K562 (cell line): ENCODE results near the gene STUB1. TPM values are rescaled to one million over a fixed set of nuclear protein-coding genes. Genes with fewer than 3 reads are reported as not detected.

ENCODE experiments used
- ATAC-seq: fragments of 200-7000 bp; cut with Tn5 transposase; 3 replicates; pipeline ENCODE4 v1.9.1; 2020; ENCODE audit warnings: moderate library complexity
- BruUV-seq: library from RNA; stranded (reverse); fragments of 400-500 nt; replicated peaks from 2 replicates; lab custom pipeline; 2021; lab: Mats Ljungman, UMichigan
- CTCF ChIA-PET: fragments of 300-600 bp; formaldehyde crosslinking; extraction: SDS; loops from one replicate; lab custom pipeline; 2021; ENCODE audit warnings: low intra/inter-chr PET ratio; lab: Yijun Ruan, JAX
- POLR2A ChIA-PET: fragments of 300-600, 350-650 bp; sonication (Branson Sonifier 250); formaldehyde crosslinking; extraction: SDS; loops from one replicate; lab custom pipeline; 2021; ENCODE audit warnings: antibody characterized with exemption, inconsistent platforms; lab: Yijun Ruan, JAX
- DNase-seq, 4 experiments: peaks; one replicate each; pipeline versions ENCODE4 v3.0.0 to v3.0.0-alpha.2; 2011 to 2018; ENCODE audit warnings: low spot score in 3 of 4, mixed read lengths in 3 of 4; ENCODE audit errors: extremely low read depth in 1 of 4
- FAIRE-seq: peaks from 2 replicates; lab custom pipeline; 2011; peaks lifted over from hg19 to GRCh38; lab: Jason Lieb, UNC
- H2AFZ ChIP-seq: 2 replicates; pipeline ENCODE4 v1.6.0; 2011; ENCODE audit warnings: low read depth, low read length, control low read depth, inconsistent platforms
- H3K27ac ChIP-seq: fragments of 200-600 bp; 3 replicates; pipeline ENCODE4 v1.8.0; 2011; ENCODE audit warnings: low read depth, mild to moderate bottlenecking, control low read depth, inconsistent platforms, low read length, moderate library complexity, mixed read lengths; ENCODE audit errors: extremely low read depth
- H3K27me3 ChIP-seq, 2 experiments: fragments of 300-600 bp in 1 of 2; 2 replicates in 1 of 2; 3 replicates in 1 of 2; pipeline versions ENCODE4 v1.6.0 to v1.8.0; 2011; ENCODE audit warnings: inconsistent platforms in 2 of 2, low read length in 2 of 2, mild to moderate bottlenecking in 1 of 2, mixed read lengths in 1 of 2, moderate library complexity in 1 of 2; ENCODE audit not compliant: control insufficient read depth in 2 of 2, insufficient read depth in 2 of 2
- H3K36me3 ChIP-seq: fragments of 300-600 bp; 3 replicates; pipeline ENCODE4 v1.8.0; 2011; ENCODE audit warnings: mild to moderate bottlenecking, low read length, inconsistent platforms; ENCODE audit not compliant: control insufficient read depth, insufficient read depth
- H3K4me1 ChIP-seq, 2 experiments: fragments of 200-600 bp in 1 of 2; replicated peaks in 1 of 2; 2 replicates in 1 of 2; 3 replicates in 1 of 2; pipeline versions ENCODE4 v1.5.1 to v1.8.0; 2011; ENCODE audit warnings: inconsistent platforms in 2 of 2, low read length in 2 of 2, mild to moderate bottlenecking in 1 of 2, mixed read lengths in 1 of 2, moderate library complexity in 1 of 2; ENCODE audit not compliant: control insufficient read depth in 2 of 2, insufficient read depth in 2 of 2
- H3K4me2 ChIP-seq: 2 replicates; pipeline ENCODE4 v1.6.1; 2011; ENCODE audit warnings: low read length, control low read depth, inconsistent platforms, mixed read lengths; ENCODE audit not compliant: insufficient read depth
- H3K4me3 ChIP-seq: fragments of 200-600 bp; sonication (generic), shearing (Covaris generic); 2 replicates; pipeline ENCODE4 v1.5.1; 2016; ENCODE audit warnings: control low read depth, inconsistent platforms
- H3K79me2 ChIP-seq: fragments of 200-600 bp; 3 replicates; pipeline ENCODE4 v1.8.0; 2011; ENCODE audit warnings: low read length, inconsistent platforms; ENCODE audit not compliant: control insufficient read depth, insufficient read depth
- H3K9ac ChIP-seq, 2 experiments: 2 replicates each; pipeline versions ENCODE4 v1.6.0 to v1.6.1; 2011; ENCODE audit warnings: low read depth in 2 of 2, low read length in 2 of 2, control low read depth in 1 of 2, inconsistent platforms in 1 of 2, mild to moderate bottlenecking in 1 of 2, mixed read lengths in 1 of 2; ENCODE audit not compliant: insufficient read depth in 1 of 2
- H3K9me1 ChIP-seq: one replicate; pipeline ENCODE4 v1.6.0; 2011; ENCODE audit warnings: inconsistent platforms, mild to moderate bottlenecking, low read length, moderate library complexity; ENCODE audit not compliant: control insufficient read depth, insufficient read depth
- H3K9me3 ChIP-seq: replicated peaks from 2 replicates; pipeline ENCODE4 v1.5.1; 2011; ENCODE audit warnings: low read depth, low read length, inconsistent platforms; ENCODE audit not compliant: control insufficient read depth, insufficient read depth
- H4K20me1 ChIP-seq: replicated peaks from 2 replicates; pipeline ENCODE4 v1.6.1; 2011; ENCODE audit warnings: low read length, inconsistent platforms, mixed read lengths; ENCODE audit not compliant: control insufficient read depth, insufficient read depth
- ASH1L ChIP-seq: fragments of 450-650 bp; IDR thresholded peaks from 2 replicates; pipeline ENCODE4 v1.6.1; 2018; ENCODE audit warnings: borderline replicate concordance, mild to moderate bottlenecking, low read depth; ENCODE audit not compliant: partially characterized antibody
- CBX1 ChIP-seq: sonication (generic); IDR thresholded peaks from 2 replicates; pipeline ENCODE4 v1.6.1; 2016; ENCODE audit warnings: antibody characterized with exemption, low read depth, mild to moderate bottlenecking
- CBX2 ChIP-seq: fragments of 200-600 bp; sonication (generic); IDR thresholded peaks from one replicate; pipeline ENCODE4 v1.6.1; 2012; ENCODE audit warnings: mild to moderate bottlenecking, low read length, inconsistent platforms; ENCODE audit not compliant: insufficient read depth, poor library complexity, severe bottlenecking
- FOS ChIP-seq: IDR thresholded peaks from 3 replicates; pipeline ENCODE4 v1.6.1; 2011; ENCODE audit not compliant: insufficient read length; ENCODE audit errors: extremely low read depth
- MCM3 ChIP-seq: fragments of 450-650 bp; IDR thresholded peaks from 2 replicates; pipeline ENCODE4 v1.6.1; 2016
- POLR2G ChIP-seq: fragments of 200-400 bp; formaldehyde crosslinking; IDR thresholded peaks from 2 replicates; pipeline ENCODE4 v1.6.1; 2017; ENCODE audit warnings: low read depth, mild to moderate bottlenecking, antibody characterized with exemption, low read length, moderate library complexity
- PRMT5 ChIP-seq: sonication (generic); formaldehyde crosslinking; IDR thresholded peaks from 2 replicates; pipeline ENCODE4 v1.5.0; 2020; ENCODE audit warnings: missing genetic modification reagents
- RBM14 ChIP-seq: fragments of 200-400 bp; formaldehyde crosslinking; IDR thresholded peaks from 2 replicates; pipeline ENCODE4 v1.6.1; 2018; ENCODE audit warnings: low read depth, mild to moderate bottlenecking, low read length, moderate library complexity, borderline replicate concordance; ENCODE audit not compliant: insufficient read depth
- SAFB2 ChIP-seq: fragments of 200-400 bp; formaldehyde crosslinking; IDR thresholded peaks from 2 replicates; pipeline ENCODE4 v1.6.1; 2018; ENCODE audit warnings: borderline replicate concordance, low read length, low read depth, moderate library complexity; ENCODE audit not compliant: severe bottlenecking
- WHSC1 ChIP-seq: IDR thresholded peaks from one replicate; pipeline ENCODE4 v1.6.1; 2012; ENCODE audit warnings: low read length, control low read depth, inconsistent platforms
- XRCC4 ChIP-seq: IDR thresholded peaks from one replicate; pipeline ENCODE4 v1.6.1; 2011; ENCODE audit not compliant: insufficient read depth, insufficient read length; ENCODE audit errors: extremely low read depth
- ZFX ChIP-seq: sonication (generic); formaldehyde crosslinking; IDR thresholded peaks from 2 replicates; pipeline ENCODE4 v1.8.0; 2022; ENCODE audit warnings: mild to moderate bottlenecking, missing genetic modification reagents, moderate library complexity
- ZNF124 ChIP-seq: sonication (generic); formaldehyde crosslinking; IDR thresholded peaks from 2 replicates; pipeline ENCODE4 v1.8.1; 2022; ENCODE audit warnings: missing genetic modification reagents
- ZNF551 ChIP-seq: fragments of 250-450 bp; sonication (Bioruptor Pico); IDR thresholded peaks from 2 replicates; pipeline ENCODE4 v1.5.0; 2021; ENCODE audit warnings: mild to moderate bottlenecking, moderate library complexity
- WGBS: fragments of 100-300 bp; shearing (Covaris generic); methylation state at CpG from one replicate; pipeline ENCODE4 v1.1.6; 2016; ENCODE audit warnings: low coverage, mixed read lengths; ENCODE audit not compliant: insufficient coverage; ENCODE audit errors: missing lambda C conversion rate; 5-methylcytosine and 5-hydroxymethylcytosine counted together
- in situ Hi-C: fragments of 300-500 bp; cut with MboI; formaldehyde crosslinking; loops from 4 replicates; pipeline ENCODE4 v1.15.0; 2018; ENCODE audit warnings: inconsistent platforms, mixed read lengths
- intact Hi-C: fragments of 100-400 bp; cut with micrococcal nuclease; formaldehyde crosslinking; loops from 2 replicates; pipeline ENCODE4 v1.14.2; 2022
- polyA plus RNA-seq, 8 experiments: library from polyadenylated mRNA; depleted of rRNA in 4 of 8; stranded (reverse) in 5 of 8; unstranded in 3 of 8; fragments of >200 nt; fragmentation: Nextera tagmentation in 2 of 8; fragmentation: Illumina TruSeq in 1 of 8; extraction: Ambion mirVana in 2 of 8; extraction: Trizol in 1 of 8; gene quantifications; 2 replicates each; pipeline versions ENCODE4 v1.2.1 to v1.2.3, GENCODE V29; 2011 to 2014; ENCODE audit warnings: inconsistent platforms in 1 of 8, missing spikeins in 1 of 8
- total RNA-seq, 7 experiments: library from RNA; depleted of rRNA in 6 of 7; stranded (reverse); fragments of >200 nt in 6 of 7; fragmentation: Illumina TruSeq in 2 of 7; extraction: Trizol in 2 of 7; gene quantifications; 2 replicates each; pipeline versions ENCODE4 v1.2.1 to v1.2.3, GENCODE V29; 2011 to 2021; ENCODE audit warnings: low replicate concordance in 1 of 7
- TF ChIP-seq, protein P1 (sequence below), 2 experiments: fragments of 150-350 bp in 1 of 2; IDR thresholded peaks; 2 replicates each; pipeline ENCODE4 v1.6.1; 2012 to 2016; ENCODE audit warnings: low read depth in 2 of 2, low read length in 2 of 2, mild to moderate bottlenecking in 1 of 2, moderate library complexity in 1 of 2
- TF ChIP-seq, protein P2 (sequence below): fragments of 250-450 bp; sonication (Bioruptor Pico); IDR thresholded peaks from 2 replicates; pipeline ENCODE4 v1.5.0; 2020; ENCODE audit warnings: mild to moderate bottlenecking, borderline replicate concordance

The STUB1 gene
- total and polyA plus RNA-seq, 9 of the 15 experiments (the other 6 are each of a cell fraction or from before 2014, with no cell fraction given) = 10.6 to 251 (median 152) TPM

DNA sequence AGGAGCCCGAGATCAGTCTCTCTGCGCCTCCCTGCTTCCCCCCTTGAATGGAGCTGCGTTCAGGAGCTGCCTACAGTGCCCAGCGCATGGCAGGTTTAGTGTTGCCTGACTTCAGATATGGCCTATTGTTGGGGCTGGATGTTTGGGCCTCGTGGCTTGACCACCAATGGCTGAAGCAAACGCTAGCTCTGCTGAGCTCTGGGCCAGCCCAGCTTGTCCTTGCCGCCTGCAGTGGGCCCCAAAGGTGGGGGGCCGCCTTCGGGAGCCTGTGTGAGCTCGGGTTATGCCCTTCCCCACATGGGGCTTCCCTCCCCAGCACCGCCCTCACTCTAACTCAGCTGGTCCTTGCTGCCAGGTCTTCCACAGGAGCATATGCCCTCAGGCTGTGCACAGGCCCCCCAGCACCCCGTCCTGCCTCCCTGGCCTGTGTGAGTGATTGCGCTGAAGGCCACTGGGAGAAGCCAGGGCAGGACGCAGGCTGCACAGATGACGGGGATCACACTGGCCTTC, 42.1 kb upstream of the STUB1 start:
- no peak for DNase-seq
- no peak for FAIRE-seq
- BruUV-seq = no TSS peak
- no peak overlapping the region for H3K4me3 ChIP-seq
- TF ChIP-seq ZNF124 (CRISPR knock-in tag) = no peak
- TF ChIP-seq RBM14 = no peak
- no peak for TF ChIP-seq XRCC4
- no peak for TF ChIP-seq FOS
- TF ChIP-seq WHSC1 = no peak
- TF ChIP-seq, protein P1, sequence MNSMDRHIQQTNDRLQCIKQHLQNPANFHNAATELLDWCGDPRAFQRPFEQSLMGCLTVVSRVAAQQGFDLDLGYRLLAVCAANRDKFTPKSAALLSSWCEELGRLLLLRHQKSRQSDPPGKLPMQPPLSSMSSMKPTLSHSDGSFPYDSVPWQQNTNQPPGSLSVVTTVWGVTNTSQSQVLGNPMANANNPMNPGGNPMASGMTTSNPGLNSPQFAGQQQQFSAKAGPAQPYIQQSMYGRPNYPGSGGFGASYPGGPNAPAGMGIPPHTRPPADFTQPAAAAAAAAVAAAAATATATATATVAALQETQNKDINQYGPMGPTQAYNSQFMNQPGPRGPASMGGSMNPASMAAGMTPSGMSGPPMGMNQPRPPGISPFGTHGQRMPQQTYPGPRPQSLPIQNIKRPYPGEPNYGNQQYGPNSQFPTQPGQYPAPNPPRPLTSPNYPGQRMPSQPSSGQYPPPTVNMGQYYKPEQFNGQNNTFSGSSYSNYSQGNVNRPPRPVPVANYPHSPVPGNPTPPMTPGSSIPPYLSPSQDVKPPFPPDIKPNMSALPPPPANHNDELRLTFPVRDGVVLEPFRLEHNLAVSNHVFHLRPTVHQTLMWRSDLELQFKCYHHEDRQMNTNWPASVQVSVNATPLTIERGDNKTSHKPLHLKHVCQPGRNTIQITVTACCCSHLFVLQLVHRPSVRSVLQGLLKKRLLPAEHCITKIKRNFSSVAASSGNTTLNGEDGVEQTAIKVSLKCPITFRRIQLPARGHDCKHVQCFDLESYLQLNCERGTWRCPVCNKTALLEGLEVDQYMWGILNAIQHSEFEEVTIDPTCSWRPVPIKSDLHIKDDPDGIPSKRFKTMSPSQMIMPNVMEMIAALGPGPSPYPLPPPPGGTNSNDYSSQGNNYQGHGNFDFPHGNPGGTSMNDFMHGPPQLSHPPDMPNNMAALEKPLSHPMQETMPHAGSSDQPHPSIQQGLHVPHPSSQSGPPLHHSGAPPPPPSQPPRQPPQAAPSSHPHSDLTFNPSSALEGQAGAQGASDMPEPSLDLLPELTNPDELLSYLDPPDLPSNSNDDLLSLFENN (IDR thresholded peaks at IDR 0.05; ENCODE audit: low read depth in 2 of 2, low read length in 2 of 2) = no peak
- no peak for TF ChIP-seq ASH1L
- TF ChIP-seq POLR2G = 0 out of 2 replicates have a peak, but pooled peaks have one; percentile 19
- TF ChIP-seq SAFB2 = no peak
- 0 out of 2 replicates have a peak, but pooled peaks have one; percentile 10 for TF ChIP-seq CBX1
- TF ChIP-seq, protein P2, sequence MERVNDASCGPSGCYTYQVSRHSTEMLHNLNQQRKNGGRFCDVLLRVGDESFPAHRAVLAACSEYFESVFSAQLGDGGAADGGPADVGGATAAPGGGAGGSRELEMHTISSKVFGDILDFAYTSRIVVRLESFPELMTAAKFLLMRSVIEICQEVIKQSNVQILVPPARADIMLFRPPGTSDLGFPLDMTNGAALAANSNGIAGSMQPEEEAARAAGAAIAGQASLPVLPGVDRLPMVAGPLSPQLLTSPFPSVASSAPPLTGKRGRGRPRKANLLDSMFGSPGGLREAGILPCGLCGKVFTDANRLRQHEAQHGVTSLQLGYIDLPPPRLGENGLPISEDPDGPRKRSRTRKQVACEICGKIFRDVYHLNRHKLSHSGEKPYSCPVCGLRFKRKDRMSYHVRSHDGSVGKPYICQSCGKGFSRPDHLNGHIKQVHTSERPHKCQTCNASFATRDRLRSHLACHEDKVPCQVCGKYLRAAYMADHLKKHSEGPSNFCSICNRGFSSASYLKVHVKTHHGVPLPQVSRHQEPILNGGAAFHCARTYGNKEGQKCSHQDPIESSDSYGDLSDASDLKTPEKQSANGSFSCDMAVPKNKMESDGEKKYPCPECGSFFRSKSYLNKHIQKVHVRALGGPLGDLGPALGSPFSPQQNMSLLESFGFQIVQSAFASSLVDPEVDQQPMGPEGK (CRISPR knock-in tag) = no peak
- no peak for TF ChIP-seq ZNF551 (CRISPR knock-in tag)
- no peak; the same call in 1 of the 2 replicates for TF ChIP-seq ZFX (CRISPR knock-in tag)
- no peak for TF ChIP-seq CBX2
- TF ChIP-seq MCM3 = no peak
- TF ChIP-seq PRMT5 = no peak
- TF ChIP-seq, all 486 proteins: peak for 2
- POLR2A ChIA-PET = interaction anchor here (0.6 kb wide), 2 partner anchors 14 to 56 kb away, joined by 3 to 4 read pairs; no protein-coding TSS in a partner anchor
- H4K20me1 ChIP-seq = no peaks in the 10 kb centered on the region
- no peak overlapping the region; the same call in 1 of the 2 replicates for H3K4me2 ChIP-seq
- H3K27me3 ChIP-seq = no peaks in the 10 kb centered on the region
- CTCF ChIA-PET = no interaction called here
- H3K4me1 ChIP-seq = peaks cover 15 to 87% of the 10 kb centered on the region in 2 experiments; a peak in 4 of 5 replicates
- no peaks in the 10 kb centered on the region for H3K9me3 ChIP-seq
- intact Hi-C loops = loop anchor here (5.0 kb wide), 1 partner anchor 39 kb away; the partner anchor contains the start of gene RHBDL1
- peak overlapping the region; percentile 84 for H2AFZ ChIP-seq
- H3K9me1 ChIP-seq = no peaks in the 10 kb centered on the region
- 77% methylated on average over 13 of the region's 15 CpGs for WGBS
- H3K9ac ChIP-seq = peak overlapping the region; percentile 51 to 85; a peak in 2 of 4 replicates
- peaks cover 46% of the 10 kb centered on the region for H3K79me2 ChIP-seq
- no peak for ATAC-seq
- in situ Hi-C loops = no loop called here
- H3K27ac ChIP-seq = peak overlapping the region; percentile 75; the same call in 2 of the 3 replicates
- peaks cover 22% of the 10 kb centered on the region; the same call in 1 of the 3 replicates for H3K36me3 ChIP-seq
